NCI-H1417 treated with DMSO at 0.1 percent for 48 hours (cell line): ENCODE data around the gene MCAT.
"Not testable (repeated sequence)": the region's sequence is repeated elsewhere in the genome, so short reads cannot be mapped to it uniquely, and the experiment has no call there.

ENCODE experiments used
- DNase-seq: peaks from one replicate; lab custom pipeline; 2025; lab: John Stamatoyannopoulos, UW

Gene MCAT

GRCh38 chr22:43153899-43154298 is 10.7 kb upstream of the MCAT start:
- DNase-seq: no peak

GRCh38 chr22:43152357-43153071 is 9.3 kb upstream of the MCAT start:
- no peak for DNase-seq

- DNase-seq: no peak
These were observed 8.8 kb upstream of the MCAT start for GRCh38 chr22:43152003-43152356.

- DNase-seq: no peak
These were observed 8.2 kb upstream of the MCAT start, which contains the start of gene TSPO for GRCh38 chr22:43151251-43152002. TSPO (plus strand) TSS chr22:43151559; CDS start chr22:43159239, 7,680 bp downstream.

- no peak for DNase-seq
These were observed 7.6 kb upstream of the MCAT start for GRCh38 chr22:43150731-43151206.

GRCh38 chr22:43148581-43148980 is 5.4 kb upstream of the MCAT start:
- DNase-seq: no peak

GRCh38 chr22:43147821-43148220 is 4.6 kb upstream of the MCAT start:
- DNase-seq: no peak

GRCh38 chr22:43146332-43146731 is 3.1 kb upstream of the MCAT start:
- not testable (repeated sequence) for DNase-seq

- DNase-seq: not testable (repeated sequence)
These were observed 2.2 kb upstream of the MCAT start for GRCh38 chr22:43145371-43145770.

- no peak for DNase-seq
These were observed 1.8 kb upstream of the MCAT start for GRCh38 chr22:43144949-43145348.

- DNase-seq: no peak
These were observed 6.4 kb downstream of the MCAT start for GRCh38 chr22:43136801-43137200.

GRCh38 chr22:43136255-43136654 is 6.9 kb downstream of the MCAT start:
- no peak for DNase-seq

- DNase-seq: no peak
These were observed 7.6 kb downstream of the MCAT start for GRCh38 chr22:43135565-43135964.

GRCh38 chr22:43134553-43134952 is 8.6 kb downstream of the MCAT start:
- DNase-seq: no peak

- no peak for DNase-seq
These were observed 9.8 kb downstream of the MCAT start for GRCh38 chr22:43133401-43133800.

GRCh38 chr22:43131773-43132501 is 11.3 kb downstream of the MCAT start:
- no peak for DNase-seq

- no peak for DNase-seq
These were observed 13.5 kb downstream of the MCAT start for GRCh38 chr22:43129426-43130425.

GRCh38 chr22:43128928-43129424 is 14.2 kb downstream of the MCAT start:
- no peak for DNase-seq

- no peak for DNase-seq
These were observed 15.1 kb downstream of the MCAT start for GRCh38 chr22:43128116-43128515.

- DNase-seq: no peak
These were observed 15.9 kb downstream of the MCAT start for GRCh38 chr22:43127166-43127908.
